NCI-H446 (cell line): ENCODE measurements around the gene NRL.
A peak's percentile ranks its signal among the peaks of the same experiment; 100 is the strongest.

Source experiments
- DNase-seq, 2 experiments: peaks; one replicate each; lab custom pipeline; 2025; lab: John Stamatoyannopoulos, UW

Gene NRL

GRCh38 chr14:24098927-24099813, 15.6 kb downstream of the NRL start:
- peak in 1 of 2 experiments; percentile 25 for DNase-seq

DNA sequence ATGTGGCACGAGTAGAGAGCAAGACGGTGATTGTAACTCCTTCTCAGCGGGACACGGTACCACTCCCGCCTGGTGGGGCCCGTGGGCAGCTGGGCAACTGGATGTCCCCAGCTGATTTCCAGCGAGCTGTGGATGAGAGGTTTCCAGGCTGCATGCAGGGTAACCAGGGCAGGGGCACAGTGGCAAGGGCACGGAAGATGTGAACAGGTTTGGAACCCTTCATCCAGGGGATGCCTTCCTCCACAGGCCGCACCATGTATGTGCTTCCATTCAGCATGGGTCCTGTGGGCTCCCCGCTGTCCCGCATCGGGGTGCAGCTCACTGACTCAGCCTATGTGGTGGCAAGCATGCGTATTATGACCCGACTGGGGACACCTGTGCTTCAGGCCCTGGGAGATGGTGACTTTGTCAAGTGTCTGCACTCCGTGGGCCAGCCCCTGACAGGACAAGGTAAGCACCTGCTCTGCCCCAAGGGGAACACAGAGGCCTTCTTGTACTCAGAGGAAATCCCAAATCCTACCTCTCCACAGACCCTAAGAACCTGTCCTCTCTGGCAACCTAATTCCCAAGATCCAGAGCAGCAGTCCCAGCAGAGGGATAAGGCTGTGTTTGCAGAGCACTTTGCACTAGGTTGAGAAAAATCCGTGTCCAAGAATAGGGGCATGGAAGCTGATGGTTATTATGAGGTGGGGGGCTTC, 16.4 kb downstream of the NRL start:
- no peak for DNase-seq

GRCh38 chr14:24096545-24097181, 18.1 kb downstream of the NRL start:
- DNase-seq = no peak

- peak; percentile 51 to 63 for DNase-seq
Measured at GRCh38 chr14:24095271-24096068, 19.3 kb downstream of the NRL start.

DNA sequence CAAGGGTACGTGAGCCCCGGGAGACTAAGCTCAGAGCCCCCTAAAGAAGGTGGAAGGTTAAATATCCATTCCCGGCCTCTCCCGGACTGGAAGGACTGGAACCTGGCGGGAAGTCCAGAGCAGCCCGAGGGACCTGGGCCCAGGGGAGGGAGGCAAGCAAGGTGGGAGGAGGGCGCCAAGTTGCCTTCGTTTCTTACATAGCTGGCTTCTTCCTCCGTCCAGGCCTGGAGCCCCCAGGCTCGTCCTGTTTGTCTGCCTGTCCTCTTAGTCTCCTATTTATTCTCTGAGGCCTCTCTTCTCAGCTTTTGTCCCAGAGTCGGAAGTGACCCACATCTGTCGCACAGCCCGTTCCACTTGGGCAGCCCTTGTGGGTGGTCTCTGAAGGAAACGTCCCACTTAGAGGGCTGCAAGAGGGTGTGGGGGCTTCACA, 19.9 kb downstream of the NRL start:
- DNase-seq = no peak

GRCh38 chr14:24093901-24094840, 20.6 kb downstream of the NRL start, which contains the start of gene PCK2:
Gene PCK2 (plus strand): TSS chr14:24094311. CDS start chr14:24094406, 95 bp downstream.
- DNase-seq = peak; percentile 82 to 93

GRCh38 chr14:24093207-24093900, 21.4 kb downstream of the NRL start:
- no peak for DNase-seq

DNA sequence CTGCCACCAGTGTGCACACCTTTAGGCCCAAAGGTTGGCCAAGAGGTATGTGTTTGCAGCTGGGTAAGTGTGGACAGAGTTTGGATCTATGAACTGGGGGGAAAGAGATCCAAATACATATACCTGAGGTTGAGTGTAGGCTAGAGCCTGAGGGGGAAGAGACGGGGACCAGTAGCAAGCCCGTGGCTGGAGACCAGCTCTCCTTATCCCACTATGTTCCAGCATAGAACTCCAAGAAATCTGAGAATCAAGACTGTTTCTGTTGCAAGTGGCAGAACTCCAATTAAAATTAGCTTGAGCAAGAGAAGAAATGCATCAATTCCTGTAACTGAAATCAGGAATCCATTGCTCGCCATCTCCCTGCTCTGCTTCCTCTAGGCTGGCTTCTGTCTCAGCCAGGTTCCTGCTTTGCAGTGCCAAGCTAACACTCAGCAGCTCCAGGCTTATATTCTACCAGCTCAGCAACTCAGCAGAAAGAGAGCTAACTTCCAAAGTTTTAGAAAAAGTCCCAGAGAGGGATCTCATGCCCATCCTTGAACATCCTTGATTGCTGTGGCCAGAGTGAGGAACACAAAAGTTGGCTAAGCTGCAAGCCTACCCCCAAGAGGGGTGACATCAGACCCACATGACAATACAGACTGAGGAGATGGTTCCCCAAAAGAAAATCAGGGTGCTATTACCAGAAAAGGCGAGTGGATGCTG, 22.1 kb downstream of the NRL start:
- no peak for DNase-seq

- no peak for DNase-seq
Measured at GRCh38 chr14:24092110-24092504, 22.6 kb downstream of the NRL start.

DNA sequence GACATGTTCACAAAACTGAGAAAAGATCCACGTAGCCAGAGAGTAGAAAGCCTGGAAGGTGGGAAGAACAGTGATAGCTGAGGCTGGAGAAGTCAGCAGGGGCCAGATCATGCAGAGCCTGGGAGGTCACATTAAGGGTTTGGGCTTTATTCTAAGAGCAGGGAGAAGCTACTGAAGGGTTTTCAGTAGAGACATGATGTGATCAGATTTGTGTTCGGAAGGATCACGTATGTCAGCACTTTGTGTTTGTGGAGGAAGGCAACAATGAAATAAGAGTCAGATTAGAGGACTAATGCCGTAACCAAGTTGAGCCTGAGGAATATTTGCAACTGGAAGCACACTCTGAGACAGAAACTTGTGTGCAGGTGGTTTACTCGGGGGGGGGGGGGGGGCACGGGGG, 24.9 kb downstream of the NRL start:
- DNase-seq = no peak

DNA sequence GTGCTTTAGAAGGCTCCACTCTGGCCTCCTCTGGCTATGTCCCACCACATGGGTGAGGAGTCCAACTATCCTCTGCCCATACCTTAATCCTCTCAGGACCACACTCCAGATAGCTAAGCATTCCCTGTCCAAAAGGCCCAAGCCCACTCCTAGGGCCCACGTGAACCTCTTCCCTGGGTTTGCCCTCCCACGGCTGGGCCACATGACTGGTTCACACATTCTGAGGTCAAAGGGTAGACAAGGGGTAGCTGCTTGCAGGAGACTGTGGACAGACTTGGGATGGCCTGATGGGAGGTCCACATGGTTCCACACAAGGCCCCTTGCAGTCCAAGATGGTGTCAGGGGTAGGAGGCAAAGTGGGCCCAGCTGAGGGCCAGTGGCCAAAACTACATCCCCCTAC, 26.7 kb downstream of the NRL start:
- DNase-seq = no peak

- DNase-seq = no peak
Measured at GRCh38 chr14:24087004-24087403, 27.7 kb downstream of the NRL start.

GRCh38 chr14:24086193-24086955, 28.4 kb downstream of the NRL start:
- no peak for DNase-seq

DNA sequence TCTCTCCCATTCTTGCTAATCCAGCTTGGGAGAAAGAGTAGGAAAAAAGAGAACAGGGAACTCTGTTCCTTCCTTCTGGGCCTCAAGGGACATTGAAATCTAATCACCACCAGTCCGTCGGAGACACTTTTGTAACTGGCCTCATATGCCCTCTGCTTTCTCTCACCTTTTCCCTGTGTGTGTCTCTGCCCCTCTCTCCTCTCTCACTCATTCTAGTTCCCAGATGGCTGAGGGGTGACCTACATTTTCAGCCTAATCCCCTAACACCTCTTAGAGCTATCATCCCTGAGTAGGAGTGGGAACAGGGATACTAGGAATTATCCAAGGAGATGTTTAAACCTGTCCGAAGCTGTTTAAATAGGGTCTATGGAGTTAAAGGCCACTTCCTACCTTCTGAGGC, 29.5 kb downstream of the NRL start:
- no peak for DNase-seq

DNA sequence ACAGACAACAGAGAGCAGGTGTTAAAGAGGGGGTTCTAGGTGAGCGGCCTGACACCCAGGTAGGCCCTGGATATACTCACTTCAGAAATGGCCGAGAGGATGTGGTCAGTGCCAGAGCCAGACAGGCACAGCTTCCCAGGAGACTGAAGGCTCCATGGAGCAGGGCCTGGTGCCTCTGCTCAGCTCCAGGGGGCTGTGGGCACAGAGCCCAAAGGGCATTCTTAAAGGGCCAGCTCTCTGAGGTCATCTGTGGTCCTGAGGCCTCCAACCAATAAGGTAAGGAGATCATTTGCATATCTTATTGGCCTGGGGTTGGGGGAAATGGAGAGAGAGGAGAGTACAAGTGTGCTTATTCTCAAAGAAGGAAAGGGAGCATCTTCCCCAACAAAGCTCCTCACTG, 30.3 kb downstream of the NRL start:
- no peak for DNase-seq

- no peak for DNase-seq
Measured at GRCh38 chr14:24083462-24083861, 31.3 kb downstream of the NRL start.

DNA sequence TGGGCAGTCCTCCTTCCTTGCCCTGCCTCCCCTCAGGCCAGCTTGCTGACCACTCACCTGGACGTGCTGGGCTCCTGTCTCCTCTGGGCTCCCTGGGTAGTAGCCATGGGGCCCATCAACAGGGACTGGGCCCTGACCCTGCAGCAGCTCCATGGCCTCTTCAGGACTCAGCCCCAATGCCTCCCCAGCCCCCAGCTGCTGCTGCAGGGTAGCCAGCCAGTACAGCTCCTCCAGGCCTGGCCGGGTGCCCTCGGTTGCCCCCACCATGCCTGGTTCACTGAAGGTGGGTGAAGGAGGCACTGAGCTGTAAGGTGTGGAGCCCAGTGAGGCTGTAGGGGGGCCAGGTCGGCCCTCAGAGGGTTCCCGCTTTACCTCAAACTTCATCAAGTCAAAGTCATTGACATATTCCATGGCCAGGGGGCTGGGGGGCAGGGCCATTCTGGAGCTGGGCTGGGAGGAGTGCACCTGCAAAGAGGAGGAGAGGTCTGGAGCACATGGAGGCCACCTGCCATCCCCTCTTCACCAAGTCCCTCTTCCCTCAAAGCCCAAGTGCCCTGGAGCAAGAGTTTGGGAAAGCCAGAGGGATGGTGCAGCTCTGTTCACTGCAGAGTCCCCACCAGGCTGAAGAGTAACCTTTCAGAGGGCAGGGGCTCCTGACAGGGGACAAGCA, 32.2 kb downstream of the NRL start:
- DNase-seq = no peak

- no peak for DNase-seq
Measured at GRCh38 chr14:24081739-24082211, 33.0 kb downstream of the NRL start.
